HepG2 (cell line): Measurements from ENCODE around the gene C11orf24. TPM values are rescaled to one million over a fixed set of nuclear protein-coding genes. Genes with fewer than 3 reads are reported as not detected.

Experiments used
- ATM ChIP-seq: fragments of 450-650 bp; IDR thresholded peaks from 2 replicates; pipeline ENCODE4 v1.7.1; 2017; ENCODE audit warnings: mild to moderate bottlenecking, borderline replicate concordance
- BCL3 ChIP-seq: sonication (generic); formaldehyde crosslinking; IDR thresholded peaks from 2 replicates; pipeline ENCODE4 v1.5.1; 2020; ENCODE audit warnings: mild to moderate bottlenecking, missing genetic modification reagents, moderate library complexity
- CENPX ChIP-seq: sonication (generic); formaldehyde crosslinking; IDR thresholded peaks from 2 replicates; pipeline ENCODE4 v1.9.0; 2021; ENCODE audit warnings: mild to moderate bottlenecking, missing genetic modification reagents, moderate library complexity
- ELF3 ChIP-seq: IDR thresholded peaks from 2 replicates; pipeline ENCODE4 v1.6.1; 2016; ENCODE audit warnings: missing genetic modification reagents, missing compliant biosample characterization
- GATA4 ChIP-seq: sonication (generic); IDR thresholded peaks from 2 replicates; pipeline ENCODE4 v1.6.1; 2016; ENCODE audit warnings: antibody characterized with exemption, low read depth, borderline replicate concordance
- GTF3A ChIP-seq: sonication (generic); formaldehyde crosslinking; conservative IDR thresholded peaks from 2 replicates; pipeline ENCODE4 v1.4.0; 2020; ENCODE audit warnings: mild to moderate bottlenecking, missing genetic modification reagents
- HNF4G ChIP-seq, 2 experiments: sonication (generic) in 1 of 2; formaldehyde crosslinking in 1 of 2; IDR thresholded peaks; 2 replicates each; pipeline versions ENCODE4 v1.4.0 to v1.6.1; 2011 to 2020; ENCODE audit warnings: borderline replicate concordance in 2 of 2, low read depth in 2 of 2, mild to moderate bottlenecking in 2 of 2, low read length in 1 of 2, missing genetic modification reagents in 1 of 2, moderate library complexity in 1 of 2
- JARID2 ChIP-seq: sonication (generic); formaldehyde crosslinking; IDR thresholded peaks from 2 replicates; pipeline ENCODE4 v1.8.1; 2023; ENCODE audit warnings: missing genetic modification reagents, inconsistent platforms; ENCODE audit not compliant: insufficient replicate concordance
- NR2F1 ChIP-seq, 2 experiments: fragments of 450-650 bp in 1 of 2; formaldehyde crosslinking in 1 of 2; IDR thresholded peaks; 2 replicates each; pipeline versions ENCODE4 v1.5.0 to v1.6.1; 2016 to 2020; ENCODE audit warnings: mild to moderate bottlenecking in 1 of 2, missing compliant biosample characterization in 1 of 2, missing genetic modification reagents in 1 of 2, moderate library complexity in 1 of 2
- PRMT3 ChIP-seq: sonication (generic); formaldehyde crosslinking; IDR thresholded peaks from 2 replicates; pipeline ENCODE4 v1.8.1; 2022; ENCODE audit warnings: low read depth, mild to moderate bottlenecking, moderate library complexity, missing genetic modification reagents, borderline replicate concordance
- RFX3 ChIP-seq: IDR thresholded peaks from 2 replicates; pipeline ENCODE4 v1.6.1; 2016; ENCODE audit warnings: missing biosample characterization, missing genetic modification reagents
- SMYD3 ChIP-seq: sonication (generic); formaldehyde crosslinking; IDR thresholded peaks from 2 replicates; pipeline ENCODE4 v1.8.1; 2023; ENCODE audit warnings: mild to moderate bottlenecking, missing genetic modification reagents
- SP140L ChIP-seq: sonication (generic); formaldehyde crosslinking; IDR thresholded peaks from 2 replicates; pipeline ENCODE4 v1.4.0; 2020; ENCODE audit warnings: missing genetic modification reagents, borderline replicate concordance
- SRSF9 ChIP-seq: fragments of 200-400 bp; formaldehyde crosslinking; IDR thresholded peaks from 2 replicates; pipeline ENCODE4 v1.6.1; 2018; ENCODE audit warnings: borderline replicate concordance, mild to moderate bottlenecking, low read depth, low read length; ENCODE audit not compliant: insufficient read depth, poor library complexity, severe bottlenecking
- TAF1 ChIP-seq: sonication (generic); formaldehyde crosslinking; IDR thresholded peaks from 2 replicates; pipeline ENCODE4 v1.4.0; 2020; ENCODE audit warnings: missing genetic modification reagents
- TBX3 ChIP-seq: fragments of 450-650 bp; IDR thresholded peaks from 2 replicates; pipeline ENCODE4 v1.6.1; 2017; ENCODE audit warnings: antibody characterized with exemption, mild to moderate bottlenecking, inconsistent platforms, borderline replicate concordance
- TOE1 ChIP-seq: sonication (generic); formaldehyde crosslinking; IDR thresholded peaks from 2 replicates; pipeline ENCODE4 v1.4.0; 2020; ENCODE audit warnings: mild to moderate bottlenecking, missing genetic modification reagents
- U2AF1 ChIP-seq: fragments of 200-400 bp; formaldehyde crosslinking; optimal IDR thresholded peaks from 2 replicates; pipeline ENCODE3; 2017; ENCODE audit warnings: mild to moderate bottlenecking, low read depth, low read length
- YEATS2 ChIP-seq: sonication (generic); formaldehyde crosslinking; IDR thresholded peaks from 2 replicates; pipeline ENCODE4 v1.4.0; 2020; ENCODE audit warnings: missing genetic modification reagents, borderline replicate concordance
- ZBTB38 ChIP-seq: sonication (generic); formaldehyde crosslinking; IDR thresholded peaks from 2 replicates; pipeline ENCODE4 v1.5.1; 2020; ENCODE audit warnings: mild to moderate bottlenecking, missing genetic modification reagents
- ZFP90 ChIP-seq: sonication (generic); formaldehyde crosslinking; IDR thresholded peaks from 2 replicates; pipeline ENCODE4 v1.8.0; 2022; ENCODE audit warnings: missing genetic modification reagents, mild to moderate bottlenecking, inconsistent platforms, borderline replicate concordance
- ZMYM2 ChIP-seq: sonication (generic); formaldehyde crosslinking; IDR thresholded peaks from 2 replicates; pipeline ENCODE4 v1.8.0; 2022; ENCODE audit warnings: mild to moderate bottlenecking, missing genetic modification reagents
- ZMYM3 ChIP-seq: sonication (generic); formaldehyde crosslinking; IDR thresholded peaks from 2 replicates; pipeline ENCODE4 v1.5.1; 2020; ENCODE audit warnings: mild to moderate bottlenecking, missing genetic modification reagents
- ZNF230 ChIP-seq: sonication (generic); formaldehyde crosslinking; IDR thresholded peaks from 2 replicates; pipeline ENCODE4 v1.4.0; 2020; ENCODE audit warnings: mild to moderate bottlenecking, missing genetic modification reagents
- ZNF296 ChIP-seq: sonication (generic); formaldehyde crosslinking; conservative IDR thresholded peaks from 2 replicates; pipeline ENCODE4 v1.5.0; 2020; ENCODE audit warnings: mild to moderate bottlenecking, missing genetic modification reagents
- ZNF572 ChIP-seq: sonication (generic); formaldehyde crosslinking; IDR thresholded peaks from 2 replicates; pipeline ENCODE4 v1.5.1; 2020; ENCODE audit warnings: mild to moderate bottlenecking, missing genetic modification reagents
- ZNF775 ChIP-seq: sonication (generic); formaldehyde crosslinking; IDR thresholded peaks from 2 replicates; pipeline ENCODE4 v1.4.0; 2020; ENCODE audit warnings: missing genetic modification reagents, mild to moderate bottlenecking, moderate library complexity, borderline replicate concordance
- ZNF790 ChIP-seq: sonication (generic); formaldehyde crosslinking; IDR thresholded peaks from 2 replicates; pipeline ENCODE4 v1.8.0; 2022; ENCODE audit warnings: missing genetic modification reagents, mild to moderate bottlenecking, borderline replicate concordance
- polyA plus RNA-seq, 8 experiments: library from polyadenylated mRNA; depleted of rRNA in 3 of 8; stranded (reverse) in 7 of 8; unstranded in 1 of 8; fragments of >200 nt; fragmentation: Illumina TruSeq in 4 of 8; extraction: Trizol in 4 of 8; gene quantifications; 2 replicates each; pipeline versions ENCODE4 v1.2.1 to v1.2.3, GENCODE V29; 2011 to 2016; ENCODE audit warnings: low read depth in 4 of 8, missing spikeins in 1 of 8, mixed read lengths in 1 of 8; ENCODE audit not compliant: insufficient read depth in 1 of 8
- total RNA-seq, 5 experiments: library from RNA; depleted of rRNA; stranded (reverse); fragments of >200 nt; fragmentation: Illumina TruSeq; extraction: Trizol; gene quantifications; 2 replicates each; pipeline ENCODE4 v1.2.3, GENCODE V29; 2016; ENCODE audit warnings: low read depth in 1 of 5
- TF ChIP-seq, protein P1 (sequence below): sonication (generic); formaldehyde crosslinking; conservative IDR thresholded peaks from 2 replicates; pipeline ENCODE4 v1.4.0; 2020; ENCODE audit warnings: missing genetic modification reagents

Gene C11orf24
- total and polyA plus RNA-seq, 2 of the 13 experiments (the other 11 are each of a cell fraction or from before 2014, with no cell fraction given), result 52.9 to 55.5 TPM

- TF ChIP-seq NR2F1 (CRISPR knock-in tag; IDR thresholded peaks at IDR 0.05) (peak in 1 of 2 experiments; percentile 45; a peak in 1 of 4 replicates), YEATS2 (CRISPR knock-in tag) (peak; percentile 32; the same call in 1 of the 2 replicates), ELF3 (CRISPR knock-in tag) (peak; percentile 79), ZNF572 (CRISPR knock-in tag) (peak; percentile 30; the same call in 1 of the 2 replicates), SP140L (no peak; the same call in 1 of the 2 replicates), SRSF9 (no peak), HNF4G (IDR thresholded peaks at IDR 0.05; ENCODE audit: borderline replicate concordance, low read depth, low read length) (peak; percentile 46; the same call in 1 of the 2 replicates), HNF4G (CRISPR knock-in tag; IDR thresholded peaks at IDR 0.05; ENCODE audit: borderline replicate concordance, low read depth) (peak; percentile 83; the same call in 1 of the 2 replicates), TOE1 (no peak), ZBTB38 (CRISPR knock-in tag) (peak; percentile 80), PRMT3 (CRISPR knock-in tag) (no peak), CENPX (no peak), BCL3 (CRISPR knock-in tag) (peak; percentile 74; the same call in 1 of the 2 replicates), GTF3A (CRISPR knock-in tag) (no peak), ZNF790 (CRISPR knock-in tag) (0 out of 2 replicates have a peak, but pooled peaks have one; percentile 71), U2AF1 (no peak), ZNF230 (CRISPR knock-in tag) (no peak), ZNF775 (no peak), TAF1 (CRISPR knock-in tag) (peak; percentile 82), ZFP90 (CRISPR knock-in tag) (0 out of 2 replicates have a peak, but pooled peaks have one; percentile 17), ATM (no peak), GATA4 (peak; percentile 68; the same call in 1 of the 2 replicates), JARID2 (CRISPR knock-in tag) (no peak), RFX3 (CRISPR knock-in tag) (no peak), ZNF296 (CRISPR knock-in tag) (0 out of 2 replicates have a peak, but pooled peaks have one; percentile 54), ZMYM3 (CRISPR knock-in tag) (peak; percentile 100), SMYD3 (CRISPR knock-in tag) (no peak), TBX3 (no peak), ZMYM2 (CRISPR knock-in tag) (peak; percentile 99)
- TF ChIP-seq, protein P1, sequence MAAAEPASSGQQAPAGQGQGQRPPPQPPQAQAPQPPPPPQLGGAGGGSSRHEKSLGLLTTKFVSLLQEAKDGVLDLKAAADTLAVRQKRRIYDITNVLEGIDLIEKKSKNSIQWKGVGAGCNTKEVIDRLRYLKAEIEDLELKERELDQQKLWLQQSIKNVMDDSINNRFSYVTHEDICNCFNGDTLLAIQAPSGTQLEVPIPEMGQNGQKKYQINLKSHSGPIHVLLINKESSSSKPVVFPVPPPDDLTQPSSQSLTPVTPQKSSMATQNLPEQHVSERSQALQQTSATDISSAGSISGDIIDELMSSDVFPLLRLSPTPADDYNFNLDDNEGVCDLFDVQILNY (CRISPR knock-in tag), result no peak
Observed at GRCh38 chr11:68315171-68315920, 43.6 kb upstream of the C11orf24 start (continued).
